HG02981 (cell line): ENCODE results near the gene MOB3A.

Experiments
- ATAC-seq: cut with Tn5 transposase; IDR thresholded peaks from one replicate; pipeline ENCODE4 v1.9.1; 2021; ENCODE audit warnings: mild to moderate bottlenecking, moderate library complexity; ENCODE audit not compliant: unreplicated experiment

The MOB3A gene

GRCh38 chr19:2083174-2083854 lies 12.8 kb downstream of the MOB3A start:
- no peak for ATAC-seq

GRCh38 chr19:2081873-2082810 lies 14.0 kb downstream of the MOB3A start:
- no peak for ATAC-seq

- ATAC-seq, result no peak
Measured at GRCh38 chr19:2080336-2080988, 15.7 kb downstream of the MOB3A start.

- no peak for ATAC-seq
Measured at GRCh38 chr19:2079865-2080301, 16.2 kb downstream of the MOB3A start.

GRCh38 chr19:2079076-2079864 lies 16.9 kb downstream of the MOB3A start:
- ATAC-seq, result no peak

- no peak for ATAC-seq
Measured at GRCh38 chr19:2077833-2078619, 18.1 kb downstream of the MOB3A start.

GRCh38 chr19:2077398-2077797 lies 18.7 kb downstream of the MOB3A start:
- ATAC-seq, result no peak

GRCh38 chr19:2076526-2076944 lies 19.6 kb downstream of the MOB3A start:
- no peak for ATAC-seq

GRCh38 chr19:2072757-2073551 lies 23.2 kb downstream of the MOB3A start:
- no peak for ATAC-seq

GRCh38 chr19:2070986-2071673 lies 25.0 kb downstream of the MOB3A start:
- no peak for ATAC-seq

GRCh38 chr19:2070436-2070827 lies 25.7 kb downstream of the MOB3A start:
- ATAC-seq, result no peak

GRCh38 chr19:2064788-2065524 lies 31.2 kb downstream of the MOB3A start:
- no peak for ATAC-seq

GRCh38 chr19:2064395-2064787 lies 31.7 kb downstream of the MOB3A start:
- ATAC-seq, result no peak

- no peak for ATAC-seq
Measured at GRCh38 chr19:2063824-2064223, 32.3 kb downstream of the MOB3A start.

GRCh38 chr19:2062770-2063169 lies 33.4 kb downstream of the MOB3A start:
- ATAC-seq, result no peak

GRCh38 chr19:2062389-2062729 lies 33.8 kb downstream of the MOB3A start:
- ATAC-seq, result no peak

- ATAC-seq, result peak; percentile 73
Measured at GRCh38 chr19:2061495-2062388, 34.4 kb downstream of the MOB3A start.
